Kidney (tissue), 14 donors: ENCODE data around the gene FGGY. TPM values are rescaled to one million over a fixed set of nuclear protein-coding genes. Genes with fewer than 3 reads are reported as not detected.

Experiments
- DNase-seq, 5 donors: peaks; one replicate each; pipeline ENCODE4 v3.0.0-alpha.2; 2013 to 2020
- FAIRE-seq: peaks from 2 replicates; lab custom pipeline; 2012; peaks lifted over from hg19 to GRCh38; lab: Jason Lieb, UNC
- H3K27ac ChIP-seq, 2 donors: one replicate each; pipeline ENCODE4 v1.7.0; 2013; ENCODE audit warnings: low read depth in 2 of 2, low read length in 2 of 2, inconsistent platforms in 1 of 2
- H3K27me3 ChIP-seq: one replicate; pipeline ENCODE4 v1.7.1; 2013; ENCODE audit warnings: low read length, inconsistent platforms; ENCODE audit not compliant: control insufficient read depth, insufficient read depth
- H3K36me3 ChIP-seq, 3 donors: one replicate each; pipeline versions ENCODE4 v1.7.0 to v1.7.1; 2013; ENCODE audit warnings: low read length in 3 of 3, control low read depth in 1 of 3, inconsistent platforms in 1 of 3; ENCODE audit not compliant: insufficient read depth in 3 of 3, control insufficient read depth in 2 of 3
- H3K4me1 ChIP-seq, 3 donors: one replicate each; pipeline versions ENCODE4 v1.7.0 to v1.7.1; 2013; ENCODE audit warnings: low read length in 3 of 3, inconsistent platforms in 1 of 3, low read depth in 1 of 3; ENCODE audit not compliant: control insufficient read depth in 2 of 3, insufficient read depth in 2 of 3
- H3K4me3 ChIP-seq, 3 donors: one replicate each; pipeline versions ENCODE4 v1.7.0 to v1.8.1; 2013; ENCODE audit warnings: low read length in 3 of 3, control low read depth in 1 of 3, inconsistent platforms in 1 of 3
- H3K9ac ChIP-seq, 3 donors: one replicate each; pipeline versions ENCODE4 v1.7.0 to v1.7.1; 2013; ENCODE audit warnings: low read length in 3 of 3, control low read depth in 1 of 3, inconsistent platforms in 1 of 3
- H3K9me3 ChIP-seq, 3 donors: one replicate each; pipeline versions ENCODE4 v1.7.0 to v1.7.1; 2013; ENCODE audit warnings: low read length in 3 of 3, control low read depth in 1 of 3, inconsistent platforms in 1 of 3; ENCODE audit not compliant: control insufficient read depth in 2 of 3, insufficient read depth in 1 of 3
- intact Hi-C: fragments of 100-400 bp; cut with DNase I; formaldehyde crosslinking; loops from one replicate; pipeline ENCODE4 v1.11.1; 2022
- polyA plus RNA-seq: library from polyadenylated mRNA; stranded (reverse); fragments of 350-450 nt; fragmentation: Illumina TruSeq; extraction: RNeasy Lipid Tissue Mini Kit (QIAGEN cat#74804); gene quantifications from one replicate; pipeline ENCODE4 v1.2.3, GENCODE V29; 2014; ENCODE audit warnings: low read depth, low replicate concordance; ENCODE audit not compliant: insufficient read depth
- total RNA-seq: library from RNA; stranded (reverse); fragmentation: NEBNext Ultra II Directional; extraction: Animal tissue kit (Norgen Biotek cat#: 25700); gene quantifications from one replicate; pipeline ENCODE4 v1.2.1, GENCODE V29; 2021
- TF ChIP-seq, protein P1 (sequence below): IDR thresholded peaks from 3 replicates; pipeline ENCODE4 v1.5.1; 2012; ENCODE audit warnings: mild to moderate bottlenecking, moderate library complexity, borderline replicate concordance; ENCODE audit not compliant: insufficient read depth; ENCODE audit errors: extremely low read depth
- donor health status: control.
- donor health status: control.
- donor health status: control.
- donor health status: control.
- donor health status: control.
- donor health status: DM: yes; HTN: yes; CAD: no.
- donor health status: Normal renal cell carcinoma (clear cell type).

Gene FGGY
- total and polyA plus RNA-seq, 2 donors from 2014 or later: 11.2 to 31.0 TPM

DNA sequence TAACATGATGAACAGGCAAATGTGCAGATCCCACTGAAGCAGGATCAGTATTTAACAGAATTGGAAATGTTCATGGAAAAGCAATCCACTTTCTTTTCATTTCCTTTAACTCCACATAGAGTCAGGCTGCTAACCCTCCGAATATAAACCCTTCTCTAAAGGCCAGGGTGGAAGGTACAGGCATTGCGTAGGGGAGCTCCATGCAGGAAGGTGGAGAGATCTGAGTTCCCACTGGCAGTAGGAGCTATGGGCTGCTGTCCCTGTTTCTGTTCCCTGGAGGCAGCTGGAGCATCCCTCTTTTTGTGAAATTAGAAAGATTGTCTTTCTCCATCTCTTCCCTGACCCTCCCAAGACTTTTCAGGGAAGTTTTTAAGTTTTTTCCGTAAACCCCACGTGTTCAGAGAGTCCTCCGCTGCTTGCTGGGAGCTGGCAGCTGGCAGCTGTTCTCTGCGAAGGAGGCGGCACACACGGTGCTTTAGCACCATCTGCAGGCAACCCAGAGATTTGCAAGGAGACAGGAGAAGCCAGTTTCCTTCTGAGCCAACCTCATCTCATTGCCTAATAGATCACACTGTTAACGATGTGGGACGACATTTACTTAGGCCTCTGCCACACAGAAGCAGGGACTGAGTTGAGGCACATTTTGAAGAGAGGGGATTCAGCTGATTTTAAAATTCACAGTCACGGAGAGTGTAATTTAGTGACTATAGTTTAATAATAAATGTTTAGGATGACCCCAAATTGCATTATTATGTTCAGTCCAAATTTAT is 462.4 kb downstream of the FGGY start:
- FAIRE-seq (peak; percentile 15), DNase-seq (peak; percentile 90 to 95 (median 92))
- Histone ChIP-seq H3K9me3 (no peaks in the 10 kb centered on the region), H3K27me3 (no peaks in the 10 kb centered on the region), H3K4me3 (peak overlapping the region; percentile 23 to 46 (median 30)), H3K9ac (no peak overlapping the region), H3K27ac (no peak overlapping the region), H3K4me1 (no peaks in the 10 kb centered on the region), H3K36me3 (peaks cover 0 to 5% (median 0%) of the 10 kb centered on the region in 3 donors)
- TF ChIP-seq, protein P1, sequence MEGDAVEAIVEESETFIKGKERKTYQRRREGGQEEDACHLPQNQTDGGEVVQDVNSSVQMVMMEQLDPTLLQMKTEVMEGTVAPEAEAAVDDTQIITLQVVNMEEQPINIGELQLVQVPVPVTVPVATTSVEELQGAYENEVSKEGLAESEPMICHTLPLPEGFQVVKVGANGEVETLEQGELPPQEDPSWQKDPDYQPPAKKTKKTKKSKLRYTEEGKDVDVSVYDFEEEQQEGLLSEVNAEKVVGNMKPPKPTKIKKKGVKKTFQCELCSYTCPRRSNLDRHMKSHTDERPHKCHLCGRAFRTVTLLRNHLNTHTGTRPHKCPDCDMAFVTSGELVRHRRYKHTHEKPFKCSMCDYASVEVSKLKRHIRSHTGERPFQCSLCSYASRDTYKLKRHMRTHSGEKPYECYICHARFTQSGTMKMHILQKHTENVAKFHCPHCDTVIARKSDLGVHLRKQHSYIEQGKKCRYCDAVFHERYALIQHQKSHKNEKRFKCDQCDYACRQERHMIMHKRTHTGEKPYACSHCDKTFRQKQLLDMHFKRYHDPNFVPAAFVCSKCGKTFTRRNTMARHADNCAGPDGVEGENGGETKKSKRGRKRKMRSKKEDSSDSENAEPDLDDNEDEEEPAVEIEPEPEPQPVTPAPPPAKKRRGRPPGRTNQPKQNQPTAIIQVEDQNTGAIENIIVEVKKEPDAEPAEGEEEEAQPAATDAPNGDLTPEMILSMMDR: peak; percentile 94
- intact Hi-C loops: no loop called here

DNA sequence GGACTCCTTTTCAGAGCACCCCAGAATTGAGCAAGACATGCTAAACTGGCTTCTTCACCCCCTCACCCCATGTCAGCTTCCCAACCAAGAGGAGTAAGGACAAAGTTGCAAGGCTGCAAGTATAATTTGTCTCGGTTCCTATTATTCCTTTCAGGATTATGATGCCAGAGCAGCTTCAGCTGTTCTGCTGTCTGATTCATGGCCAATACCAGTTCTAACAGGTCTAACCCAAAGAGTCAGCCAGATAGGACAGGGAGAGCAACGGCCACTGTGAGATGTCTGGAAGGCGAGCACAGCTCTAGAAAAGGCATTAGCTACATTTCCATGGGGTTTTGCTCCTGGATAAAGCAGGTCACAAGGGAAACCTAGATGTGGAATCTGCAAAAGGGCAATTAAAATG is 464.5 kb downstream of the FGGY start:
- peaks cover 0 to 5% (median 0%) of the 10 kb centered on the region in 3 donors for H3K36me3 ChIP-seq
- TF ChIP-seq, protein P1: no peak
- DNase-seq (no peak), FAIRE-seq (no peak)
- no peak overlapping the region for H3K4me3 ChIP-seq
- H3K4me1 ChIP-seq: no peaks in the 10 kb centered on the region
- H3K27ac ChIP-seq: no peak overlapping the region
- H3K9ac ChIP-seq: no peak overlapping the region
- H3K9me3 ChIP-seq: no peaks in the 10 kb centered on the region
- intact Hi-C loops: no loop called here
- H3K27me3 ChIP-seq: no peaks in the 10 kb centered on the region

DNA sequence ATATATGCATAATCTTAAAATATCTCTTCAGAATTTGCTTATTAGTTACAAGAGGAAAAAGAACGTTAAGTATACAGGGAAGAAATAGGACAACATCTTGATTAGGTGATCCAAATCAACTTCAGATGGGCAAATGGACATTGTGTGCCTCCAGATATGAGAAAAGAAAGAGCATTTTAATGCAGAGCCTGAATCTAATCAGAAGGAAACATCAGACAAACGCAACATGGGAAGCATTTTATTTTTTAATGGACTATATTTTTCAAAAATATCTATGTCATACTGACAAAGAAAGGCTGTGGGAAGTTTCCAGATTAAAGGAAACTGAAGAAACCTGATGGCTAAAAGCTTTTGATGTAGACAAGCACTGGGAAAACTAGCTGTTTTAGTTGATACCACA is 466.5 kb downstream of the FGGY start:
- no peaks in the 10 kb centered on the region for H3K27me3 ChIP-seq
- intact Hi-C loops: no loop called here
- FAIRE-seq (no peak), DNase-seq (no peak)
- H3K36me3 ChIP-seq: peaks cover 0 to 5% (median 0%) of the 10 kb centered on the region in 3 donors
- H3K9ac ChIP-seq: no peak overlapping the region
- H3K4me3 ChIP-seq: no peak overlapping the region
- TF ChIP-seq, protein P1: no peak
- H3K4me1 ChIP-seq: no peaks in the 10 kb centered on the region
- no peaks in the 10 kb centered on the region for H3K9me3 ChIP-seq
- H3K27ac ChIP-seq: no peak overlapping the region
